ENCODE results near the gene LYRM4. TPM values are rescaled to one million over a fixed set of nuclear protein-coding genes. Genes with fewer than 3 reads are reported as not detected.

The LYRM4 gene
- total RNA-seq, 4 donors from 2014 or later = 21.4 to 47.8 (median 26.2) TPM

GRCh38 chr6:5217356-5217755 is 43.4 kb downstream of the LYRM4 start:
- TF ChIP-seq CTCF (IDR thresholded peaks at IDR 0.05) = no peak
- no peak for ATAC-seq (ENCODE audit: low FRiP score)

GRCh38 chr6:5215799-5216198 is 45.0 kb downstream of the LYRM4 start:
- ATAC-seq (ENCODE audit: low FRiP score) = no peak
- DNase-seq (ENCODE audit: low spot score) = no peak
- no peak for TF ChIP-seq CTCF (IDR thresholded peaks at IDR 0.05)

More at GRCh38 chr6:5217356-5217755, 43.4 kb downstream of the LYRM4 start:
- DNase-seq (ENCODE audit: low spot score) = no peak

- no peak for TF ChIP-seq CTCF (IDR thresholded peaks at IDR 0.05)
- no peak for DNase-seq (ENCODE audit: low spot score)
- ATAC-seq (ENCODE audit: low FRiP score) = no peak
Observed at GRCh38 chr6:5215159-5215558, 45.6 kb downstream of the LYRM4 start.

- no peak for TF ChIP-seq CTCF (IDR thresholded peaks at IDR 0.05)
- DNase-seq (ENCODE audit: low spot score) (no peak), ATAC-seq (ENCODE audit: low FRiP score) (no peak)
Observed at GRCh38 chr6:5214570-5215052, 46.1 kb downstream of the LYRM4 start.

GRCh38 chr6:5213836-5214235 is 46.9 kb downstream of the LYRM4 start:
- TF ChIP-seq CTCF (IDR thresholded peaks at IDR 0.05) = no peak
- no peak for DNase-seq (ENCODE audit: low spot score)
- no peak for ATAC-seq (ENCODE audit: low FRiP score)

- ATAC-seq (ENCODE audit: low FRiP score) (no peak), DNase-seq (ENCODE audit: low spot score) (no peak)
- no peak for TF ChIP-seq CTCF (IDR thresholded peaks at IDR 0.05)
Observed at GRCh38 chr6:5211492-5211891, 49.3 kb downstream of the LYRM4 start.

GRCh38 chr6:5208471-5208971 is 52.2 kb downstream of the LYRM4 start:
- no peak for TF ChIP-seq CTCF (IDR thresholded peaks at IDR 0.05)
- ATAC-seq (ENCODE audit: low FRiP score) (no peak), DNase-seq (ENCODE audit: low spot score) (no peak)

All from omental fat pad (tissue), 4 donors.